HG02678 (cell line): ENCODE measurements around the gene LIPC.

Source experiments
- ATAC-seq: cut with Tn5 transposase; IDR thresholded peaks from one replicate; pipeline ENCODE4 v1.9.1; 2021; ENCODE audit warnings: mild to moderate bottlenecking, moderate library complexity; ENCODE audit not compliant: unreplicated experiment

The LIPC gene

GRCh38 chr15:58453931-58454793, 22.4 kb downstream of the LIPC start:
- ATAC-seq: peak; percentile 59

GRCh38 chr15:58454950-58455401, 23.2 kb downstream of the LIPC start:
- ATAC-seq: no peak

- ATAC-seq: peak; percentile 62
These were observed 25.7 kb downstream of the LIPC start for GRCh38 chr15:58457466-58457965.

DNA sequence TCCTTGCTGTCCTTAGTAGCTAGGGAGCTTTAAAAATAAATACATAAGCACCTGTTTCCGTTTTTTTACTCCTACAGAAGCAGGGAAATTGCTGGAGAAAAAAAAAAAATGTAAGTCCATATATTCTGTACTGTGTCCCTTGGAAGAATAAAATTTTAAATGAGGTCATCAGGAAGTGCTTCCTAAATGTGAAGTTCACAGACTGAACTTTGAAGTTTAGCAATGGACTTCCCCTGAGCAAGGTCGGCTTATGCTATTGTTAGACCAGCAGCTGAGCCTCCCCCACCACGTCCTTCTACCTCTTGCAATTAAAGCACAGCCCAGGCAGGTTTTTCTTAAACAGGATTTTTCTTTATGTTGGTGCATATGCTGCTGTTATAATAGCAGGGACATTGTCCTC, 26.3 kb downstream of the LIPC start:
- ATAC-seq: no peak

- no peak for ATAC-seq
These were observed 27.3 kb downstream of the LIPC start for GRCh38 chr15:58459045-58459444.

DNA sequence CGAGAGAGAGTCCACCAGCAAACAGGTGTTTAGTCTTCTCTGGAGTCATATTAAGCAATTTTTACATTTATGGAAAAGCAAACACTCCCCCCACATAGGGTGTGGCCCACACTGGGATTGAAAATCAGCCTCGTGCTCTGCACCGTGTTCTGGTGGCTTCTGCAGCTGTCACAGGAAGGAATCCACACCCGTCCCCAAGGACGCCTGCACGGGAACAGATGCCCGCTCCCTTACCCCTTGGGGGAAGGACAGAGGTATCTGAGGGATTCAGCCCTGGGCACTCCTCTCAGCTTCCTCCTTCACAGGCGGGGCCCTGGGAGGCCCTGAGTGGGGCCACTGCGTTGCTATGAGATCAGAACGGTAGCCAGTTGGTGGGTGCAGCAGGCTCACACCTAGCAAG, 27.8 kb downstream of the LIPC start:
- ATAC-seq: no peak

DNA sequence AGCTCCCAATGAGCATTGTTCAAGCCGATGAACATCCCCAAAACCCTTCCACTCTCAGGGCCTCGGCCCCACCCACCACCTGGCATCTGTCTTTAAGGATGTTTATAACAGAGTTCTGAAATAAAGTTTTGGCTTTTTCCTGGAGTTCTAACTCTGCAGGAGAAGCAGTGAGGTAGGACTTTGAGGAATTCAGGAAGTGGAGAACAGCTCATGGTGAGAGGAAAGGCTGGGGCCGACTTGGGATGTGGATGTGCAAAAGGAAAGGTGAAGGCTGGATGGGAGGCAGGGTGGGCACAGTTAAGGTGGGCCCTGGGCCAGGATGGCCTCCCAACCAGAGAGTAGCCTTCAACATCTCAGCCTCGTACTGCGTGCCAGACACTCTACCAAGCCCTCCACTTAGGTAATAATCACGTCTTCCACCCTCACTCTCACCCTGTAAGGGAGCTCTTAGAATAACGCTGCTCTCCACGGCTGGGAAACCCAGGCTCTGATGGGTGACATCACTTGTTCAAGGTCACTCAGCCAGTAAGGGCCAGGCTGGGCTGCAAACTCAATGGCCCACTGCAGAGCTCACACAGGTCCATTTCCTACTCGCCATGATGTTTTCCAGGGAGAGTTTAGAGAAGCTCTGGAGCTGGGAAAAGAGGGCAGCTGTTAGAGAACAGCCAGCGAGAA, 28.5 kb downstream of the LIPC start:
- ATAC-seq: no peak

DNA sequence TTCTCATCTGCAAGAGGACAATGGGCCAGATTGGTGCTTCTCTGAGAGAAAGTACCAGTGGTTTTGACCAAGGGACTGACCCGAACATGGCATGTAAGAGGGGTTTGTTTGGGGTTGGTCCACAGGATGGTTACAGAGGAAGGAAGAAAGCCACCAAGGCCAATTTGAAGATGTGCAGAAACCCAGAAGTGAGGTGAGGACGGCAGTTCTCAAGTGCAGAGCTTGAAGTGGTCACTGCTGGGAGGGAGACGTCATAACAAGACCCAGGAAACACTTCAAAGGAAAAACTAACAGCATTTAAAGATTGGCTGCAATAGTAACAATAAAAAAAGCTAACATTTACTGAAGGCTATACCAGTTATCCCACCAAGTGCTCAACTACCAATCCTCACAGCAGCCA, 29.1 kb downstream of the LIPC start:
- ATAC-seq: no peak

GRCh38 chr15:58462547-58462946, 30.8 kb downstream of the LIPC start:
- no peak for ATAC-seq

GRCh38 chr15:58462973-58463663, 31.3 kb downstream of the LIPC start:
- no peak for ATAC-seq

DNA sequence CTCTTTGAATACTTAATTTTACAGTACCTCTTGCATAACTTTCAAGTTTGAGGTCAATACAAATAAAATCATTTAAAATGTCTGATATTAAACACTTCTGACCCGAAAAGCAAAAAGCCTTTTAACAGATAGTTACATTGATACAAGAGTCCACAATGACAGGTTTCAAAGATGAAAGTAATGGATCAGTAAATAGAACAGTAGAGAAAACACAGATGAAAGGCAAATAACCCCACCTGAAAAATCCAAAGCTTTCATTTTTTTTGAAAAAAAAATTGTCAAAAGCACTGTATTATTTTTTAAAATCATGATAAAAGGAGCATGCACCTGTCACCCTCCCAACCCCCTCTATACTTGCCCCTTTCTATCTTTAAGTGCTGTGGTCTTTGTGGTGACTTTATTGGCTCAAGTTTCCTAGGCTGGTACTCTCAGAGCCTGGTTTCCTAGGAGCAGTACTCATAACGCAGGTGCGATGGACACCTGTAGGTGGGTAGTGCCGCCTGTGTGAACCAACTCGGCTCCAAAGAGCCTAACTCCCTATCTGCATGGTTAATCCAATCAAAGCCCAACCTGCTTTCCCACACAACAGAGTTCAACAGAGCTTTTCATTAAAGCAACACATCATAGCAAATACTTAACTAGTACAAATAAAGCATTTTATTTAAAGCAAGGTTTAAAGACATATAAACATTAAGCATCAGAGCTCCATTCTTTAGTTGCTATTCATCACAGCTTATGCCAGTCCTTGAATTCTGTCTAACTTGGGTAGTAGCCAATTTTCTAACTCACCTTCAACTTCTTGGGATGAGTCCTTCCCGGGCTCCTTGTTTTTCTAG, 32.2 kb downstream of the LIPC start:
- peak; percentile 72 for ATAC-seq

DNA sequence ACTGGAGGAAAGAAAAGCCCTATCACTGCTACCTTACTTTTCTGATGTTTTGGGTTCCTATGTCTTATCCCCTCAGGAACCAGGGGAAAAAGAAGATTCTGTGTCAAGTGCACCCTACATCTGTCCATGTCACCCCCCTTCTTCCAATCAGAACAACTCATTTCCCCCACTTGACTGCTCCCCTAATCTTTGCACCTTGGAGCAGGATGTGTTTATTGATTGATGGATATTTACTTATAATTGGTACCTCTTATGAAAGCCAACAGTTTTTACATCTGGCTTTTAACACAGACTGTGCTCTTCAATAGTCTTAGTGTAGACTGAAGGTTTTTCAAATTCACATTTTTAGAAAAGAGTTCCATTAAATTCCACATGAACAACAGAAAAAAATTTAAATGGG, 33.3 kb downstream of the LIPC start:
- no peak for ATAC-seq

GRCh38 chr15:58465866-58466517, 34.2 kb downstream of the LIPC start:
- ATAC-seq: no peak

DNA sequence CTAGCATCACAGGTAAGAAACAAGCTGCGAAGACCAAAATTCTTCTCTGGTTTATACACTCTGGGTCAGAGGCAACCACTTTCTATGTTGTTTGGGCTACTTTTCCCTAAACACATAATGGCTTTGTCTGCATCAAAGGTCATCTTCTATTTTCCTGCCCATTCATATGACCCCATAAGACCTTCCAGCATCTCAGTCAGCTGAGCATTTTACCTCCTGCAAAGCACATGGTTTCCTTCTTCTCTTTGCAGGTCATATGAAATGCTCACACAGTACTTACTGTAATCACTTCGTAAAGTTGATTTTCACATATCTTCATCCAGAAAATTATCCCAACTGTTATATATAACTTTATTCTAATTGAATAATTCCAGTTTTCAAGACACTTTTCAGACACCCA, 34.8 kb downstream of the LIPC start:
- no peak for ATAC-seq

DNA sequence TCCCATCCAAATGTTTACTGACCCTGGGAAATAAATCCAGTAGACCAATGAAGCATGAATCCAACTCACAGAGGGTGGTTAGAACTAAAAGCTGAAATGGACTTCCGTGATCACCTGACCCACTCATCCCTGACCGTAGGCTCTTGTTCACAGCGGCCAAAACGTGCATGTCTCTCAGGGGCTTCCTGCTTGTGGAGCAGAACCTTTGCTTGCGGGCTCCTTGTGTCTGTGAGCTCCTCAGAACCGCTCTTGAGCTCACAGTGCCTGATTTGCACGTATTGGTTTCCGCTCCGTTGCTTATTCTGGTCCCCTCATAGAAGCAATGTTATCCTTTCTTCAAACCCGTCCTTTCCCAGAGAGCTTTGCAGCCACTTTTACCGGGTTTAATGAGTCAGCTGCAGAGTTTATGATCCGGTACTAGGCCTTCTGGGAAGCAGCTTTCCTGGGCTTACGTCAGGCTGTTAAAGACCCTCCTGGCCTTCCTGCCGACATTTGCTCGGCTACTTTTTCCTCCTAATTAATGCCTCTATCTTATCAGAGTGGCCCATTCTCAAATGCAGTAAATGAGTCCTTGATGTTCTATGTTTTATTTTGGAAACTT, 35.4 kb downstream of the LIPC start:
- no peak for ATAC-seq

- ATAC-seq: no peak
These were observed 36.1 kb downstream of the LIPC start for GRCh38 chr15:58467722-58468423.

DNA sequence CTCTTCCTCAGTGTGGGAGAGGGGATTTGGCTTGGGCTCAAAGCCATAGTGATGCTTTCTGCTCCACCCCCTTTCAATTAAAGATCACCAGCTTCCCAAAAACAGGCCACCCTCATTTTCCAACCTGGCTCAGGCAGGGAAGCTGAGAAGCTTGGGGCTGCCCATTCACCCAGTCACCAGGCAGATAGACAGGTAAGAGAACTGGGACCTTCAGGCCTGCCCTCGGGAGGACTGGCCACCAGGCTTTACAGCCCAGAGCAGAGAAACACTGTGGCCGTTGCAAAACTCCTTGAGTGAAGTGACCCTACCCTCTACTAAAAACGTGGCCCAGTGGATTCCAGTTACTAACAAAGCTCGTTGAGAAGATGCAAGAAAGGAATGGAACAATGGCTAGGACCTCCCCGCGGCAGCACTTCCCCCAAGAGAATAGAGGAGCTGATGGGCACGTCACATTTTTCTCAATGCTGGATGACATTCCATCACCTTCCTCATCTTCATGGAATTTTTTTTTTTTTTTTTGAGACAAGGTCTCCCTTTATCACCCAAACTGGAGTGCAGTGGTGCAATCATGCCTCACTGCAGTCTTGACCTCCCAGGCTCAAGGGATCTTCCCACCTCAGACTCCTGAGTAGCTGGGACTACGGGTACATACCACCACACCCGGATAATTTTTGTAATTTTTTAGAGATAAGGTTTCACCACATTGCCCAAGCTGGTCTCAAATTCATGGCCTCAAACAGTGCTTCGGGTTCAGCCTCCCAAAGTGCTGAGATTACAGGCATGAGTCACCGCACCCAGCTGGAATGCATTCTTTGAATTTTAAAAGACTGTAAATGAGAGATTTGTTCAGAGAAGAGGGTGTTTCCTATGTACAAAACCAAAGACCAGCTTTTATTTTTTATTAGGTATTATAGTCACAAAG, 37.9 kb downstream of the LIPC start:
- no peak for ATAC-seq

DNA sequence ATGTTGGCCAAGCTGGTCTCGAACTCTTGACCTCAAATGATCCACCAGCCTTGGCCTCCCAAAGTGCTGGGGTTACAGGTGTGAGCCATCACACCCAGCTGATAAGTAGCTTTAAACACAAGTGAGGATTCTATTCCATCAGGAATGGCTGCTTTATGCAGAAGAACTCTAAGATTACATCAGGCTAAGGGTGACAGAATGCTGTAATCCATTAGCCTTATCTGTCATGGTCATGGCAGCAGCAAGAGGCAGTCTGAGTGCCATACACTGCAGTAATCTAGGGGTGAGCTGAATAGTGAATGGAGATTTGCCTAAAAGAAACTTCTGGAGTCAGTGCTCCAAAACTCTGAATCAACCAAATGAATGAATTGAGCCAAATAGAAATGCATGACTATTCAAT, 39.6 kb downstream of the LIPC start:
- no peak for ATAC-seq
